DND-41 (cell line): ENCODE measurements around the gene TAGLN3.

Experiments
- ATAC-seq: fragments of 200-7000 bp; cut with Tn5 transposase; 3 replicates; pipeline ENCODE4 v1.9.1; 2021; ENCODE audit warnings: low read depth; ENCODE audit not compliant: insufficient read depth
- DNase-seq: peaks from one replicate; pipeline ENCODE4 v3.0.0-alpha.2; 2020
- H2AFZ ChIP-seq: 2 replicates; pipeline ENCODE4 v1.6.0; 2012; ENCODE audit warnings: low read depth, low read length
- H3K27ac ChIP-seq: 2 replicates; pipeline ENCODE4 v1.5.1; 2012; ENCODE audit warnings: low read length, inconsistent platforms
- H3K27me3 ChIP-seq: fragments of 200-600 bp; sonication (generic); 2 replicates; pipeline ENCODE4 v1.6.0; 2012; ENCODE audit warnings: low read length, mild to moderate bottlenecking, inconsistent platforms; ENCODE audit not compliant: insufficient read depth, poor library complexity
- H3K36me3 ChIP-seq: 2 replicates; pipeline ENCODE4 v1.5.1; 2012; ENCODE audit warnings: low read length, inconsistent platforms; ENCODE audit not compliant: insufficient read depth
- H3K4me1 ChIP-seq: 2 replicates; pipeline ENCODE4 v1.5.1; 2012; ENCODE audit warnings: mild to moderate bottlenecking, low read length; ENCODE audit not compliant: insufficient read depth
- H3K4me2 ChIP-seq: 2 replicates; pipeline ENCODE4 v1.6.0; 2012; ENCODE audit warnings: mild to moderate bottlenecking, moderate library complexity, low read length, inconsistent platforms; ENCODE audit not compliant: insufficient read depth
- H3K4me3 ChIP-seq, 2 experiments: fragments of 200-600 bp in 1 of 2; shearing (Covaris generic) in 1 of 2; 2 replicates each; pipeline ENCODE4 v1.5.1; 2012 to 2016; ENCODE audit warnings: inconsistent platforms in 2 of 2, low read length in 2 of 2, mild to moderate bottlenecking in 2 of 2, low read depth in 1 of 2, moderate library complexity in 1 of 2
- H3K79me2 ChIP-seq: 2 replicates; pipeline ENCODE4 v1.6.0; 2012; ENCODE audit warnings: low read length, inconsistent platforms; ENCODE audit not compliant: insufficient read depth
- H3K9ac ChIP-seq: 2 replicates; pipeline ENCODE4 v1.6.0; 2012; ENCODE audit warnings: low read depth, mild to moderate bottlenecking, inconsistent platforms, low read length, moderate library complexity
- H3K9me3 ChIP-seq: 2 replicates; pipeline ENCODE4 v1.5.1; 2012; ENCODE audit warnings: low read length, moderate library complexity, mild to moderate bottlenecking, inconsistent platforms; ENCODE audit not compliant: insufficient read depth, severe bottlenecking
- H4K20me1 ChIP-seq: 2 replicates; pipeline ENCODE4 v1.6.0; 2012; ENCODE audit warnings: low read length; ENCODE audit not compliant: insufficient read depth
- CTCF ChIP-seq: IDR thresholded peaks from 2 replicates; pipeline ENCODE4 v1.5.1; 2012; ENCODE audit warnings: borderline replicate concordance, low read length, moderate library complexity, mild to moderate bottlenecking; ENCODE audit not compliant: poor library complexity, severe bottlenecking; ENCODE audit errors: extremely low read depth
- EZH2 ChIP-seq: IDR thresholded peaks from 3 replicates; pipeline ENCODE4 v1.6.1; 2012; ENCODE audit warnings: borderline replicate concordance, low read depth, mild to moderate bottlenecking, moderate library complexity, low read length, inconsistent platforms; ENCODE audit not compliant: severe bottlenecking

The TAGLN3 gene

DNA sequence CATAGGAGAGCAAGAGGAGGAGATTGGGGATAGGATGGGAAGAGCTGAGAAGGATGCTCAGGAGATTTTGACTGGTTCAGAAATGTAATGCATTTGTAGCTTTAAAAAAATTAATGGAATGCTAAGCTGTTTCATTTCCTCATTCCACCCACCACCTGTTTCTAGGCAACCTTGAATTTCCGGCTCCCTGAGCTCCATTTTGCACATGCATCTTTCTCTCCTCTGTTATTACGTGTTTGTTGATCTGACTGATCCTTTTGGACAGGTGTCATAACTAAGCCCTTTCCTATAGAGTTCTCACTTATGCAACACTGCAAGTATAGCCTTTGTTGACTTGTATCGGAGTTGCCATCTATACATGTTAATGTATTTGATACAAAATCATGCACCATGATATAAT is 40.1 kb downstream of the TAGLN3 start:
- no peak for DNase-seq
- no peaks in the 10 kb centered on the region for H3K9me3 ChIP-seq
- no peak overlapping the region for H3K4me2 ChIP-seq
- no peaks in the 10 kb centered on the region for H3K79me2 ChIP-seq
- no peaks in the 10 kb centered on the region for H3K27me3 ChIP-seq
- no peak for ATAC-seq
- no peaks in the 10 kb centered on the region for H3K36me3 ChIP-seq
- H2AFZ ChIP-seq: no peak overlapping the region
- no peak overlapping the region for H3K27ac ChIP-seq
- H3K4me3 ChIP-seq: no peak overlapping the region
- no peak overlapping the region for H3K9ac ChIP-seq
- no peak for TF ChIP-seq EZH2
- TF ChIP-seq CTCF: no peak
- H4K20me1 ChIP-seq: no peaks in the 10 kb centered on the region
- H3K4me1 ChIP-seq: peaks cover 8% of the 10 kb centered on the region

DNA sequence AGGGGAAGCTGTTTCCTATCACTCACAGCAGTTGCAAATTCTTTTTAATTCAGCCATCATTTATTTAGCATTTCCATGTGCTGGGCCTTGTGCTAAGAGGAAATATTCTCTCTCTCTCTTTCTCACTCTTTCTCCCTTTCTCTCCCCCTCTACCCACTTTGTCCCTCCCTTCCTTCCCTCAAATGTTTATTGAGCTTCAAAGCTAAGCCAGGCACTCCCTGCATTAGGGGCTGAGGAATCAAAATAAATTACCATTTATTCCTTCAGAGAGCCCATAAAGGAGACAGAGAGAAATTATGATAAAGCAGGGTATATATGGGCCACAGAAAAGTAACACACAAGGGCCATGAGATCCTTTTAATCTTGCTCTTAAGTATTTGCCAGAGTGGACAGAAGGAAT is 42.6 kb downstream of the TAGLN3 start:
- H3K27ac ChIP-seq: no peak overlapping the region
- H3K9me3 ChIP-seq: no peaks in the 10 kb centered on the region
- no peaks in the 10 kb centered on the region for H3K27me3 ChIP-seq
- TF ChIP-seq EZH2: no peak
- no peak for TF ChIP-seq CTCF
- H3K9ac ChIP-seq: no peak overlapping the region
- H3K4me2 ChIP-seq: no peak overlapping the region
- H4K20me1 ChIP-seq: no peaks in the 10 kb centered on the region
- no peaks in the 10 kb centered on the region for H3K79me2 ChIP-seq
- ATAC-seq: no peak
- no peak overlapping the region for H3K4me3 ChIP-seq
- H2AFZ ChIP-seq: no peak overlapping the region
- DNase-seq: no peak
- no peaks in the 10 kb centered on the region for H3K36me3 ChIP-seq
- peaks cover 12% of the 10 kb centered on the region for H3K4me1 ChIP-seq

DNA sequence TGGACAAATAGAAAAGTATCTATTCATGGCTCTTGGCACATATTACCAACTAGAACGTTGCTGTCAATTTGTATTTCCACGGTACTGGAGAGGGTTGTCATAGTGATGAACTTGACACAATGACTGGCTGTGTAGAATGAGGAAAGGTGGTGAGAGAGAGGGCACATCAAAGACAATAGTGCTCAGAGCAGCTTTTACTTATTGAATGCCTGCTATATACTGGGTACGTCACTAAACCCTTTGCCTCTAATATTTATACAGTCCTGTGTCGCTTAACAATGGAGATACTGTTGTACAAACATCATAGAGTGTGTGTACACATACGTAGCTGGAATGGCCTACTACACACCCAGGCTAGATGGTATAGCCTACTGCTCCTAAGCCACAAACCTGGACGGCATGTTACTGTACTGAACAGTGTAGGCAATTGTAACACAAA is 44.1 kb downstream of the TAGLN3 start:
- H4K20me1 ChIP-seq: no peaks in the 10 kb centered on the region
- DNase-seq (no peak), ATAC-seq (no peak)
- H3K79me2 ChIP-seq: no peaks in the 10 kb centered on the region
- TF ChIP-seq CTCF (no peak), EZH2 (no peak)
- H3K27ac ChIP-seq: no peak overlapping the region
- no peaks in the 10 kb centered on the region for H3K9me3 ChIP-seq
- H3K4me3 ChIP-seq: no peak overlapping the region
- no peaks in the 10 kb centered on the region for H3K27me3 ChIP-seq
- no peaks in the 10 kb centered on the region for H3K36me3 ChIP-seq
- H3K4me2 ChIP-seq: no peak overlapping the region
- H2AFZ ChIP-seq: peak overlapping the region; percentile 71
- peaks cover 12% of the 10 kb centered on the region for H3K4me1 ChIP-seq
- H3K9ac ChIP-seq: no peak overlapping the region

- Histone ChIP-seq H3K9ac (no peak overlapping the region), H3K4me3 (peak overlapping the region in 1 of 2 experiments; percentile 34; a peak in 1 of 4 replicates), H3K27ac (no peak overlapping the region), H3K9me3 (no peaks in the 10 kb centered on the region), H4K20me1 (no peaks in the 10 kb centered on the region), H3K4me2 (peak overlapping the region; percentile 58), H3K4me1 (peaks cover 12% of the 10 kb centered on the region), H3K79me2 (no peaks in the 10 kb centered on the region), H3K27me3 (no peaks in the 10 kb centered on the region), H2AFZ (peak overlapping the region; percentile 71), H3K36me3 (no peaks in the 10 kb centered on the region)
- TF ChIP-seq CTCF (peak; percentile 90), EZH2 (no peak)
- DNase-seq (peak; percentile 69), ATAC-seq (peak; percentile 99)
Observed at GRCh38 chr3:112043621-112044201, 45.0 kb downstream of the TAGLN3 start.
